ENCODE measurements around the gene NBEA. TPM values are rescaled to one million over a fixed set of nuclear protein-coding genes. Genes with fewer than 3 reads are reported as not detected.

Gene NBEA
- total and polyA plus RNA-seq, 8 donors, result 5.9 to 14.1 (median 11.3) TPM

- Histone ChIP-seq H3K36me3 (no peaks in the 10 kb centered on the region), H3K27me3 (no peaks in the 10 kb centered on the region), H3K27ac (no peak overlapping the region), H3K4me1 (no peaks in the 10 kb centered on the region), H3K4me3 (no peak overlapping the region), H3K9me3 (no peaks in the 10 kb centered on the region)
- DNase-seq (no peak), ATAC-seq (no peak)
- TF ChIP-seq CTCF (IDR thresholded peaks at IDR 0.05), result no peak
- intact Hi-C loops (cut with DNase I), result no loop called here
These were observed 513.0 kb downstream of the NBEA start for GRCh38 chr13:35455022-35455421.

GRCh38 chr13:35457258-35457657, 515.2 kb downstream of the NBEA start:
- TF ChIP-seq CTCF (IDR thresholded peaks at IDR 0.05), result no peak
- Histone ChIP-seq H3K9me3 (no peaks in the 10 kb centered on the region), H3K4me1 (no peaks in the 10 kb centered on the region), H3K4me3 (no peak overlapping the region), H3K27me3 (no peaks in the 10 kb centered on the region), H3K27ac (no peak overlapping the region), H3K36me3 (no peaks in the 10 kb centered on the region)
- intact Hi-C loops (cut with DNase I), result no loop called here
- DNase-seq (no peak), ATAC-seq (no peak)

- Histone ChIP-seq H3K9me3 (no peaks in the 10 kb centered on the region), H3K36me3 (no peaks in the 10 kb centered on the region), H3K4me3 (no peak overlapping the region), H3K27ac (no peak overlapping the region), H3K27me3 (no peaks in the 10 kb centered on the region), H3K4me1 (no peaks in the 10 kb centered on the region)
- DNase-seq (no peak), ATAC-seq (no peak)
- TF ChIP-seq CTCF (IDR thresholded peaks at IDR 0.05), result no peak
- intact Hi-C loops (cut with DNase I), result no loop called here
These were observed 518.0 kb downstream of the NBEA start for GRCh38 chr13:35460061-35460460.

- H3K9me3 ChIP-seq, result no peaks in the 10 kb centered on the region
- H3K4me3 ChIP-seq, result no peak overlapping the region
- DNase-seq (no peak), ATAC-seq (no peak)
- H3K36me3 ChIP-seq, result no peaks in the 10 kb centered on the region
- H3K4me1 ChIP-seq, result no peaks in the 10 kb centered on the region
- H3K27me3 ChIP-seq, result peaks cover 19 to 36% of the 10 kb centered on the region in 2 donors
- no peak for TF ChIP-seq CTCF (IDR thresholded peaks at IDR 0.05)
- no peak overlapping the region for H3K27ac ChIP-seq
- intact Hi-C loops (cut with DNase I), result no loop called here
These were observed 523.3 kb downstream of the NBEA start for GRCh38 chr13:35465371-35465770.

- ATAC-seq, result no peak
- Histone ChIP-seq H3K9me3 (no peaks in the 10 kb centered on the region), H3K36me3 (no peaks in the 10 kb centered on the region), H3K27me3 (peaks cover 47 to 65% of the 10 kb centered on the region in 2 donors), H3K4me3 (no peak overlapping the region), H3K4me1 (no peaks in the 10 kb centered on the region), H3K27ac (no peak overlapping the region)
- no peak for DNase-seq
- intact Hi-C loops (cut with DNase I), result no loop called here
- no peak for TF ChIP-seq CTCF (IDR thresholded peaks at IDR 0.05)
These were observed 526.1 kb downstream of the NBEA start for GRCh38 chr13:35468195-35468594.
